Measurements from ENCODE around the gene SPHK1. TPM values are rescaled to one million over a fixed set of nuclear protein-coding genes. Genes with fewer than 3 reads are reported as not detected.

The SPHK1 gene
- total RNA-seq, 4 donors from 2014 or later: 9.7 to 35.6 (median 18.3) TPM

DNA sequence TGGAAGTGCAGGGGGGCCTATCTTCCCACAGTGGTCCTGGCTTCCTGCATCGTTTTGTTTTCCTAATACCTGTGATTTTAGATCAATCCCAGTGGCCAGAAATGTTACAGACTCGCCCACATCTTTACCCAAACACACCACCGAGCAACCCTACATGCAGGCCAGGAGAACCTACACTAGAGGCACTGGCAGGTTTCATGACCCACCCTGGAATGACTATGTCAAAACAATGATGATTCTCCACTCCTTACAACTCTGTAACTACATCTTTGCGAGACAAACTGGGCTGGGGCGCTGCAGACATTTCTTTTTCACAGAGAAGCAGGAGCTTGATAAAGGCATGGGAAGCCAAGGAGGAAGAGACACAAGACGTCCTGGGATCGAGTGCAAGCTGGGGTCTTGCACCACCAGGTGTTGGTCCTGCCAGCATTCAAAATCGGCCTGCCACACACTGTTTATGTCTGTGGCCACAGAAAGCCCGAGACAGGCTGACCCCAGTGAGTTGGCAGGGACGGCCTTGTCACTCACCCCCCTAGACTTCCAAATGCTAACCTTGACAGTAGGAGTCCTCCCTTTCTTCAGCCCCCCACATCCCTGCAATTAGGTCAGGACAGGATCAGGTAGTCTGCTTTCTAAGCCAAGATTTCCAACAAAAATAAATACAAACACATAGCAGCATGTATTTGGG is 36.1 kb downstream of the SPHK1 start:
- H3K4me3 ChIP-seq (ENCODE audit: low read depth, poor library complexity, severe bottlenecking): no peak overlapping the region
- intact Hi-C loops (cut with DNase I; ENCODE audit: low total_unique reads): no loop called here
- TF ChIP-seq, protein P1, sequence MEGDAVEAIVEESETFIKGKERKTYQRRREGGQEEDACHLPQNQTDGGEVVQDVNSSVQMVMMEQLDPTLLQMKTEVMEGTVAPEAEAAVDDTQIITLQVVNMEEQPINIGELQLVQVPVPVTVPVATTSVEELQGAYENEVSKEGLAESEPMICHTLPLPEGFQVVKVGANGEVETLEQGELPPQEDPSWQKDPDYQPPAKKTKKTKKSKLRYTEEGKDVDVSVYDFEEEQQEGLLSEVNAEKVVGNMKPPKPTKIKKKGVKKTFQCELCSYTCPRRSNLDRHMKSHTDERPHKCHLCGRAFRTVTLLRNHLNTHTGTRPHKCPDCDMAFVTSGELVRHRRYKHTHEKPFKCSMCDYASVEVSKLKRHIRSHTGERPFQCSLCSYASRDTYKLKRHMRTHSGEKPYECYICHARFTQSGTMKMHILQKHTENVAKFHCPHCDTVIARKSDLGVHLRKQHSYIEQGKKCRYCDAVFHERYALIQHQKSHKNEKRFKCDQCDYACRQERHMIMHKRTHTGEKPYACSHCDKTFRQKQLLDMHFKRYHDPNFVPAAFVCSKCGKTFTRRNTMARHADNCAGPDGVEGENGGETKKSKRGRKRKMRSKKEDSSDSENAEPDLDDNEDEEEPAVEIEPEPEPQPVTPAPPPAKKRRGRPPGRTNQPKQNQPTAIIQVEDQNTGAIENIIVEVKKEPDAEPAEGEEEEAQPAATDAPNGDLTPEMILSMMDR (IDR thresholded peaks at IDR 0.05): no peak
- no peak for TF ChIP-seq POLR2A (IDR thresholded peaks at IDR 0.05)
- 83% methylated on average over 10 of the region's 10 CpGs for WGBS, 2 donors
- DNase-seq (ENCODE audit: low spot score in 2 of 2): no peak

DNA sequence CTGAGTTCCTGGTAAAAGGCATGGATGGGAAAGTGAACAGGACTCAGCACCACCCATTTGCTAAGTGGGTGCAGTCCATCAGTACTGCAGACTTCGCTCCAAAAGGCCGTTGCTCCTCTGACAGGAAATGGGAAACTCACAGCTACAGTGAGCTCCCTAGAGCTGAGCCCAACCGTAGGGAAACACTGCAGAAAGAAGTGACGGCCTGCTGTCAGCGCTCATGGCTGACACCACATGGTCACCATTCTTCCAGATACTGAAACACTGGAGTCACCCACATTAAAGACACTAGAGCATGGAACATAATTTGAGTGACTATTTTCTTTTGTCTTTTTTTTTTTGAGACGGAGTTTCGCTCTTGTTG is 36.6 kb downstream of the SPHK1 start:
- H3K4me3 ChIP-seq (ENCODE audit: low read depth, poor library complexity, severe bottlenecking): no peak overlapping the region
- 61 to 62% methylated on average over 7 of the region's 7 CpGs for whole genome bisulfite sequencing, 2 donors
- intact Hi-C loops (cut with DNase I; ENCODE audit: low total_unique reads): no loop called here
- DNase-seq (ENCODE audit: low spot score in 2 of 2): no peak
- TF ChIP-seq, protein P1 (IDR thresholded peaks at IDR 0.05): no peak
- TF ChIP-seq POLR2A (IDR thresholded peaks at IDR 0.05): no peak

GRCh38 chr17:76422406-76422805 is 38.0 kb downstream of the SPHK1 start:
- no peak for TF ChIP-seq POLR2A (IDR thresholded peaks at IDR 0.05)
- TF ChIP-seq, protein P1 (IDR thresholded peaks at IDR 0.05): no peak
- H3K4me3 ChIP-seq (ENCODE audit: low read depth, poor library complexity, severe bottlenecking): no peak overlapping the region
- 97 to 98% methylated on average over 8 of the region's 8 CpGs for WGBS, 2 donors
- intact Hi-C loops (cut with DNase I; ENCODE audit: low total_unique reads): no loop called here
- no peak for DNase-seq (ENCODE audit: low spot score in 2 of 2)

- DNase-seq (ENCODE audit: low spot score in 2 of 2): no peak
- intact Hi-C loops (cut with DNase I; ENCODE audit: low total_unique reads): no loop called here
- H3K4me3 ChIP-seq (ENCODE audit: low read depth, poor library complexity, severe bottlenecking): no peak overlapping the region
- no peak for TF ChIP-seq POLR2A (IDR thresholded peaks at IDR 0.05)
- TF ChIP-seq, protein P1 (IDR thresholded peaks at IDR 0.05): no peak
- 88 to 94% methylated on average over 6 of the region's 6 CpGs for WGBS, 2 donors
Measured at GRCh38 chr17:76422860-76423259, 38.5 kb downstream of the SPHK1 start.

DNA sequence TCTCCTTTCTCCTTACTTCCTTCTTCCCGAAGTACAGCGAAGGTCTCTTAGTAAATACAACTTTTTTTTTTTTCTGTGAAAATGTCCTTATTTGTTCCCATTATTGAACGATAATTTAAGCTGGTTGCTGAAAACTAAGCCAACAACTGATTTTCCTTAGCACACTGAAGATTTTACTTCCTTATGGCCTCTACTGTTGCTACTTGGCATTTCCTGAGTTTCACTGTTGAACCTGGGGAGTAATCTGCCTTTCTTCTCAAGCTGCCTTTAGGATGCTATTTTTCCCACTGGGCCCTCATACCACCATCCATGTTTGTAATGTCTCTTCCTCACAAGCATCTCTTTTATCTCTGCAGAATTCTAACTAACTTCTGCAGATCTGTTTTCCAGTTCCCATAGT is 42.4 kb downstream of the SPHK1 start:
- 81% methylated on average over 3 of the region's 3 CpGs for WGBS, 2 donors
- TF ChIP-seq POLR2A (IDR thresholded peaks at IDR 0.05): no peak
- TF ChIP-seq, protein P1 (IDR thresholded peaks at IDR 0.05): no peak

More for the DNA sequence above, 42.4 kb downstream of the SPHK1 start:
- H3K4me3 ChIP-seq (ENCODE audit: low read depth, poor library complexity, severe bottlenecking): no peak overlapping the region
- DNase-seq (ENCODE audit: low spot score in 2 of 2): no peak
- intact Hi-C loops (cut with DNase I; ENCODE audit: low total_unique reads): no loop called here

Measured in lower leg skin (tissue), 4 donors.